Activated CD8-positive, alpha-beta memory T cell treated with anti-CD3 and anti-CD28 coated beads, Interleukin-2, amount 50 U/mL, for 4 hours (primary cell): ENCODE results near the gene ARL15.

Experiments
- DNase-seq: peaks from one replicate; pipeline ENCODE4 v3.0.0-alpha.2; 2020

Gene ARL15

GRCh38 chr5:54282876-54283275 is 27.5 kb downstream of the ARL15 start:
- DNase-seq = no peak

DNA sequence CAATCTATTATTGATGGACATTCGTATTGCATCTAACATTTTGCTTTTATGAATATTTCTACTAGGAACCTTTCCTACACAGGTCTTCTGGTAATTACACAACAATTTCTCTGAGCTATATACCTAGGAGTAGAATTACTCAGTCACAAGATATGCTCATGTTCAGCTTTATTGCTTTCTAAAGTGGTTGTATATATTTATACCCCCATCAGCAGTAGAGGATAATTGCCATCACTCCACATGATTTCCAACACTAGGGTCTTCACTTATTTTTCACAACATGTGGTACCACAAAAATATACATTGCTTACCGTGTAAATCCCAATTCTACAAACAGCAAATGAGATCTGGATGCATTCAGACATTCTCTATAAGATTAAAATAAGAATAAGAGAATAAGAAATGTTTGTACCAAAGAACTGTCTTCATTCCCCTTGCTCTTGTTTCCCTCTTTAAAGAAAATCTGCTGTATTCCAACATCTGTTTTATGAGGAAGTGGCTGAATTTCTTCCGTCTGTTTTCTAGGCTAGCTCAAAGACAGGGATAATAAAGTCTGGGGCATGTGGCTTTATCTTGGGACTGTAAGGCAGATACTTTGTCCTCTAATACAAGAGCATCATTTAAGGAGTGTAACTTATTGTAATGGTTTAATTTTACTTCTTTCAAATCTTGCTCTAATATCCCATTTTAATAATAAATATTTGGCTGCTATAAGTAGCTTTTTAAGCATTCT is 28.2 kb downstream of the ARL15 start:
- no peak for DNase-seq

DNA sequence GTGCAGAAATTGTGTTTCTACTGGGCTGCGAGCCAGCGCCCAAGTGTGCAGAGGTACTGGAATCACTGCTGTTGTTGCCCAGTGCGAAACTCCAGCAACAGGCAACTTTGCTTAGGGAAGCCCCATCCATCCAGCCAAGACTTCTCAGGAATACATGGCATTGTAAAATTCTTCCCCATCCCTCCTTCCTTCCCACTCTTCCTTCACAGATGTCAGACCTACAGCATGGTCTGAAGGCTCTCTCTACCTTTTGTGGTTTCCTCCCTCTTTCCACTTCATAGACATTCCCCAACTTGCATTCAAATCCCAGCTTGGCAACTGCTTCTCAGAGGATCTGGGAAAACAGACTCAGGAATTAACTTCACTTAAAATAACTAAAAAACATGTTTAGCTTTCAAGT is 30.4 kb downstream of the ARL15 start:
- no peak for DNase-seq

- DNase-seq = no peak
These were observed 31.2 kb downstream of the ARL15 start for GRCh38 chr5:54278979-54279717.

DNA sequence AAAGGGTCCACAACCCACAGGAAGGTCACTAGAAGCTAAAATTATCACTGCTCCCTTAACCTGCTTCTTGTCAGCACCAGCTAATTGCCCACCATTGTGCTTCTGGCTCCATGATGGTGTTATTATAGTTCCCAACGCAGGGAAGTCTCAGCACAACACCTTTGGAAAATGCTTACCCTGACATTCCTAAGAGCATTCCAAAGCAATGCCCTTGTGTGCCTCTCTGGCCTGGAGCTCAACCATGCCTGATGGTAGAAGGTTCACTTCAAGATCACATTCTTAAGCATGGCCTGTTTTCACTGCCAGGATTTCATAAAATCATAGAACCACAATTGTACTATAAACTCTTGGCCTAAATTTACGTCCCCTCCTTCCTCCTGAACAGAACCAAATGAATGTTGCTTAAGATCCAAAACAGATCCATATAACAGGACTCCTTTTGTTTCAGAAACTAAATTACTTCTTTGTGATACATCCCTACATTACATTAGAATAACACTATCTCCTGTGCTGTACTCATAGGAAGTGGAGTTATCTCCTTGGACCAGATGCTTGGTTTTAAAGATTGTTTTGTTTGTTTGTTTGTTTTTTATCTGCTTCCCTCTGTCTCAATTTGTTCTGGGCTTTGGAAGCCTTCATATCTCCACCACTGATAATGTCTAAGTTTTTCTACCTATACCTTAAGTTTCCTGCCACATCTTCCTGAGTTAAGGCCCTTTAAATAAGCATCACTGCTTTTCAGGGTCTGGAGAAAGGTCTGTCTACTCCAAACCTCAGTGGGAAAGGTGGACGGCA is 32.1 kb downstream of the ARL15 start:
- DNase-seq = no peak

GRCh38 chr5:54276048-54276447 is 34.3 kb downstream of the ARL15 start:
- no peak for DNase-seq

DNA sequence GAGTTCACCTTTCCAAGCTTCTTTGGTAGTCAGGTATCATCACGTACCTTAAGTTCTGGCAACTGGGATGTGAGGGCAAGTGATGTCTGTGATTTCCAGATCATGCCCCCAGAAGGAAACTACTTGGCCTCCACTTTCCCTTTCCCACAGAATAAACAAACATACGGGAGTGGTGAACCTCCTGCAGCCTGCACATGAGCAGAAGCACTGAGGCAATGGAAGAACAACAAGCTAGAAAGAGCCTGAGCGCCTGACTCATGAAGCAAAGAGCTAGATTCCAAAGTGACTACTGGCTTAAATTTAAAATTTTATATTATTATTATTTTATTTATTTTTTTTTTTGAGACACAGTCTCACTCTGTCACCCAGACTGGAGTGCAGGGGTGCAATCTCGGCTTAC is 35.0 kb downstream of the ARL15 start:
- no peak for DNase-seq

DNA sequence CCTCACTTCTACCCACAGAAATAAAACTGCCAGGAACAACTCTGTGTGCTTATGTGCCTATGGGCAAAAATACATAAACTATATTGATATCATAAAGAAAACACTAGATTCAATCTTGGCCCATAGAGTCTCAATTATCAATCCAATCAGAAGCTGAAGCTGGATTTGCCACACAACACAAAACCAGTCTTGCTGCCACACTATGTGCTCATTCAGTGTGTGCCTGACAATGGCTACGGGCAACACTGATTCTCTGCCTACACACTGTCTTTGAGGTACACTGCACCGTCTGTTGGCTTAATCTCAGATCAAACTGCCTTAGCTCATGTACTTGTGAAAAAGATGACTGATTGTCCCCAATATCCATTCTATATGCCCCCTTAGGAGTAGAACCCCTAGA is 35.4 kb downstream of the ARL15 start:
- DNase-seq = no peak

GRCh38 chr5:54273715-54274114 is 36.7 kb downstream of the ARL15 start:
- no peak for DNase-seq

- no peak for DNase-seq
These were observed 37.6 kb downstream of the ARL15 start for GRCh38 chr5:54272746-54273145.

DNA sequence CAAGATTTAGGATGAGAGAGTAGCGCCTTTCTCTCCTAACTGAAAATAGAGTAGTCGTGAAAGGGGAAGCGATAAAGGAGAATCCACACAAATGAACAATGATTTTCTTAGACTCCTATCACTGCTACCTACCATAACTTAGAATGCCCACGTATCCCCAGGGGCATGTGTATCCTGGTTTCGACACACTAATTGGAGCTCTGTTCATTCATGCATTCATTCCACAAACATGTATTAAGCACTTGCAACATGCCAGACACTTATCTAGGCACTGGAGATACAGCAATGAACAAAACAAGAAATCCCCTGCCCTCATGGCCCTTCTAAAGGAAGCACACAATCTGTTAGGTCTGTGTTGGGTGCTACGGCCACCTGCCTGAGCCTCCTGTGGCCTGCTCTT is 40.0 kb downstream of the ARL15 start:
- DNase-seq = no peak

DNA sequence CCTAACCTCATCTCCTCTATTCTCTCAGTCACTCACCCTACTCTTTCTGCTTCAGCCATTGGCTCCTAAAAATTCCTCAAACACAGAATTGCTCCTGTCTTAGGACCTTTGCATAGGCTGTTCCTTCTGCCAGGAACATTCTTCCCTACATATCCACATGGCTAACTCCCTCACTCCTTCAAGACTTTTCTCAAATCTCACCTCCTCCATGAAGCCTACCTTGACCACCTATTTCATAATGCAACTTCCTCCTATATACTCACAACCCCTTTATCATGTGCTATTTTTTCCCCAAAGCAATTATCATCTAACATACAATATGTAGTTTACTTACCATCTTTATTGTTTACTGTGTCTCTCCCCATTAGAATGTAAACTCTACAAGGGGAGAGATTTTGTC is 45.8 kb downstream of the ARL15 start:
- DNase-seq = no peak

DNA sequence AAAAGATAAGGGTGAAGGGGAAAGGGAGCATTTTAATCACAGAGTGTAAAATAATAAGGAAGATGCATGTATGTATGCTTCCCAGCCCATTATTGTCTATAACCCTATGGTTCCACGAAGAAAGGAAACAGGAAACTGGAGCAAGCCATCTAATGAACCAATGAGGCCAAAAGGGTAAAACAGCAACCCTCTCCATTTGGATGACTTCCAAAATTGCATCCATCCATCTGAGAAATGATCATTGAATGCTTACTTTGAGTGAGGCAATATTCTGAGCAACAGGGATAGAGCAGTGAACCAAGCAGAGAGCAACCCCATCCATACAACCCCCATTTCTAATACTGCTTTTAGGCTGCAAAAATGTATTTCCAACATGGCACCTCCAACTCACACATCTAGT is 46.9 kb downstream of the ARL15 start:
- no peak for DNase-seq

GRCh38 chr5:54261596-54261995 is 48.8 kb downstream of the ARL15 start:
- no peak for DNase-seq

- DNase-seq = no peak
These were observed 50.4 kb downstream of the ARL15 start for GRCh38 chr5:54259981-54260380.

GRCh38 chr5:54259090-54259489 is 51.3 kb downstream of the ARL15 start:
- DNase-seq = no peak

GRCh38 chr5:54257366-54258118 is 52.8 kb downstream of the ARL15 start:
- no peak for DNase-seq

DNA sequence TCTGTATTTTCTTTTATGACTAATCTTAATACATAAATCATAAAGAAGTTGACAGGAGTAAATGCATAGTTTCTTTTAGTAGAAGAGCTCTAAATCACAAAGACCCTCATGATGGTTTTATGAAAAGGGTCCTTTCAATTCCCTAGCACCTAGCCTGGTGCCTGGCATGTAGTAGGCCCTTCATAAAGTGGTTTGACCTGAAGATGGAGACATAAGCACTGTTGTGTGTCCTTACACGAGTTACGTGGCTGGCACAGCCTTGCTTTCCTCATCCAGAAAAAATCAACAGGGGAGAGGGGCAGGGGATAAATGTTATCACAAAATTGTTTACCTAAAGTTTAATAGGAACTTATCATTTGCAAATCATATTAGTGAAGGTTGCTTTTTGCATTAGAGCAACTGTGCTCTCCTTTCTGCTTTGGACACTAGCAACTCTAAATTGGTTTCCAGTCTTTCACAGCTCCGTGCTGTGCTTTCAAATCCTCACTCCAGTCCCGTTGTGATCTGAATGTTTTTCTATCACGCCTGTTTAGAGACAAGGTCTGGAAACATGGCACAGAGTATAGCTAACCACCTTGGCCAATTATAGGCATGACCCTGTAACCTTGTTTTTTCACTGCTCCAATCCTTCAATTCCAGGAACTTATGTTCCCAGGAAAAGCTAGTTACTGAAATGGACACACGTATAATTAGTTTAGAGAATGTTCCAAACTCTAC is 55.7 kb downstream of the ARL15 start:
- no peak for DNase-seq

- DNase-seq = no peak
These were observed 58.4 kb downstream of the ARL15 start for GRCh38 chr5:54251981-54252380.

DNA sequence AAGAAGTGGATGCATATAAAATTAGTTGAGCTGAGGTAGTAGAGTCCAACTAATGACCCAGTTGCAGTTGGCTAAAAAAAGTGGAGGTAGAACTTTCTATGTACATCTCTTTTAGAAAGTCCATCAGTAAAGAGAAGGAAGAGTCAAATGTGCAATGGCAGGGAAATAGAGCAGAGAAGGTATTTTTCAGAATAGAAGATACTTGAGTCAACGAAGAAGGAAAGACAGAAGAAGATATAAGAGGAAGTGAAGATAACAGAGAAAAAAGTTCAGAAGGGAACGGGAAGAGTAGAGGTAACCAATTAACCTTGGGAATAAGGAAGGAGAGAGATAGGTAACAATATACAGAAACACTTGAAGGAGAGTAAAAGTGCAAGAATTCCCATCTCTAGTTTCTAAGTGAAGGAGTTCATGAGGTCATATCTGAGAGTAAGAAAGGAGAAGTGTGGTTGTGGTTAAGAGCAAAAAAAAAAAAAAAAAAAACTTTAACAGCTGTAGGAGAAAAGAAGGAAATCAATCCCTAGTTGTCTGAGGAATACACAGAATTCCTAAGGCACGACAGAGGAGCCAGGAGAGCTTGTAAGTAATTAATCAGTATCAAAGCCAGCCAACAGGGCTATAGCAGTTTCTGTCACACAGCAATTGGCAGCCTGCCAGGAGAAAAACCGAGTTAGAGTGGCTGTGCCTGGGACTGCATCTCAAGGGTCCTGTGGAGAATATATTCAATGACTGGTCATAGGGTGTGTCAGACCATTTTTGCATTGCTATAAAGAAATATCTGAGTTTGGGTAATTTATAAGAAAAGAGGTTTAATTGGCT is 61.0 kb downstream of the ARL15 start:
- peak; percentile 27 for DNase-seq

- DNase-seq = no peak
These were observed 63.1 kb downstream of the ARL15 start for GRCh38 chr5:54247226-54247625.
